ENCODE measurements around the gene RPL7A.
"Not testable (repeated sequence)": the region's sequence is repeated elsewhere in the genome, so short reads cannot be mapped to it uniquely, and the experiment has no call there.

RPL7A gene

GRCh38 chr9:133370685-133371084 lies 22.7 kb downstream of the RPL7A start:
- DNase-seq = peak; percentile 43

DNA sequence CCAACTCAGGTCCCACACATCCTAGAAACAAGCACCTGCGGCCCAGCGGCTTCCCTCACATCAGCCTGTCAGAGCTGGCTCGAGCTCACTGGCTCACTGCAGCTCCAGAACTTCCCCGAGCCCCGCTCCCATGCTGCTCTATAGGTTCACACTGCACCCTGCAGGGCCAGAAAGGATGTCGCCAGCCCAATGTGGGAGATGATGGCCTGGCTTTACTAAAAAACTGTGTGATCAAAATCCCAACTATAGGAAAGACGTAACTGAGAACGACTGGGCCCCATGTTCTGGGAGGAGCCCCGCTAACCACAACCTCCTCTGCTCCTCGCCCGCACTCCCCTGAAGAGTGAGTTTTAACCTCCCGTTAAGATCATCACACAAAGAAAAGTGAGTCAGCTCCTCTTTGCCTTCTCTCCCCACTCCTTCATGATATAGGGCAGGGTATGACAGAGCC lies 23.3 kb downstream of the RPL7A start:
- peak; percentile 70 for DNase-seq

GRCh38 chr9:133372144-133372543 lies 24.1 kb downstream of the RPL7A start:
- DNase-seq = no peak

DNA sequence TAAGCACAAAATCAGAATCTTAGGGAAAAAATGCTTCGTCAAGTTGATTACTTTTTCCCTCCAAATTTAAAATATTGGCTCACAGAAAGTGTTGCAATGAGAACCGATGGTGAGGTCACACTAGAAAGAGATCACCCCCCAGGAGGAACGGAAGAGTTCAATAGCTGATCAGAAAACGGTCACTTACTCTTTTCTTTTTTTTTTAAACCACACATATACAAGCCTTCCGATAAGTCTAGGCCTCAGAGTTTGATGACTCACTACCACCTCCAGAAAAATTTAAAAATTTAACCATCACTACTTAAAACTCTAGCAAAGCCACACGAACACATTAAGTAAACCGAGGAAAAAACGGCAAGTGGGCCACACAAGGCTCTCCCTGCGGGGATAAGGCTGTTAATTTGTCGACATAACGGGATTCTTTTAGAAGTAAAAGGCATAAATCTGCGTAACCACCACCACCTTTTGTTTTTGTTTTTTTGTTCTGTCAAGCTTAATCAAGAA lies 26.6 kb downstream of the RPL7A start:
- no peak for DNase-seq

DNA sequence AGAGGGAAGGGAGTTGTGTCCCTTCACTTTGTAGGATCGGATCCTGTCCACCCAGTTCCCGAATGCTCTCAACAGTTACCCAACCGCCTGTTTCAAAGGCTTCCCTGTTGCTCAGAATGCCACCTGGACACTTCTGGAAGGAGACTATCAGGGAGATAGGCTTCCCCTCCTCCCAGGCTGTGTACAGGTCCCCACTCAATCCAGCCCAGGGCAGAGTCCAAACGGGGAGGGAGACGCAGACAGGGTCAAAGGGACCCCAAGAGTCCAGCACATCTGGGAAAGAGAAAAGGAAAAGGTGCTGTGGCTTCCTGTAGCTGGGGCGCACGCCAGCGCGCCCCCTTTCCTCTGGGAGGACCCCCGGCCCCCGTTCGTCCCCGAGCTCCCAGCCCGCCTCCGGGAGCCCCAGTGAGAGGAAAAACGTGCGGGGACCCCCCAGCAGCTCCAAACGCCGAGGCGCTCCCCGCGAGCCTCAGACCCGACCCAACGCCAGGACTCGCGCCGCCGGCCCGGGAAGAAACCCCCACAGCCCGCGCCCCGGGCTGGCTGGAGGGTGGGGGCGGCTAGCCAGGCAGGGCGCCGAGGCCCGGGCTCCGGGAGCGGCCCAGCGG lies 27.2 kb downstream of the RPL7A start:
- DNase-seq = no peak

DNA sequence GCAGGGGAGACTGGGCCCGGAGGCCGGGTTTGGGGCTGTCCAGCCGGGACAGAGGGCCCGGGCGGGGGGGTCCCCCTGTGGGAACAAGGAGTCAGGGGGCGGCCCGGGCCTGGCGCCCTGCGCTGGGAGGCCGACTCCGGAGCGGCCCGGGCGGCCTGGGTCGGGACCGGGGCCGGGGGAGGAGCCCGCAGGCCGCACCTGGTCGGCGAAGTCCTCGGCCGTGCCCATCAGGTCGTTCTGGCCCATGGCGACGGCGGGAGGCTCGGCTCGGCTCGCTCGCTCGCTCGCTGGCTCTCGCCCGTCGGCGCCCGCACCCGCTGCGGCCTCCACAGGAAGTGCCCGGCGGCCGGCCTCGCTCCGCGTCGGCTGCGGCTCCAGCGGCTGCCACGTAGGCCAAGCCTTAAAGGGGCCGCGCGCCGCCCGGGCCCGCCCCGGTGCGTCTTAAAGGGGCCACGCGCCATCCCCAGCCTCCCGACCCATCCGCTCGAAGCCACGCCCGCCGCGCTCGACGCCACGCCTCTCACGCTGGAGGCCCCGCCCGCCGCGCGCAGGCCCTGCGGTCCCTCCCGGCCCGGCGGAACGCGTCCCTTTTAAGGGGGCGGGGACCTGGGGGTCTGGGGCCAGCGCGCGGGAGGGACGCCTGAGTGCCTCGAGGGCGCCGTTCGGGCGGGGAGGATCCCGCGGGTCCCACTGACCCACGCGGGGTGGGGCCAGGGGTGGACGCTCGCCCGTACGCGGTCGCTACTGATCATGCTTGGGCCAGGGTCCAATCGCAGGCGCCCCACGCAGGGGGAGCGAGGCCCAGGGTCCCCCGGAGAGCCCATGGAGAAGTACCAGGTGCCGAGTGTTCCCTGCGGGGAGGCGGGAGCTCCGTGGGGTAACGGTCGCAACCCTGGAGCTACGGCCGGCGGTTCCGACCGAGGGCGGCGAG lies 28.0 kb downstream of the RPL7A start, which contains the start of the genes STKLD1 and SURF4:
STKLD1 (plus strand) TSS at position 643 of the 931 bp plus-strand sequence; CDS start at position 751, 108 bp downstream.
SURF4 (minus strand) TSS at position 337 of the 931 bp plus-strand sequence; CDS start at position 246, 91 bp downstream.
- DNase-seq = peak; percentile 98

GRCh38 chr9:133377280-133377679 lies 29.3 kb downstream of the RPL7A start:
- not testable (repeated sequence) for DNase-seq

DNA sequence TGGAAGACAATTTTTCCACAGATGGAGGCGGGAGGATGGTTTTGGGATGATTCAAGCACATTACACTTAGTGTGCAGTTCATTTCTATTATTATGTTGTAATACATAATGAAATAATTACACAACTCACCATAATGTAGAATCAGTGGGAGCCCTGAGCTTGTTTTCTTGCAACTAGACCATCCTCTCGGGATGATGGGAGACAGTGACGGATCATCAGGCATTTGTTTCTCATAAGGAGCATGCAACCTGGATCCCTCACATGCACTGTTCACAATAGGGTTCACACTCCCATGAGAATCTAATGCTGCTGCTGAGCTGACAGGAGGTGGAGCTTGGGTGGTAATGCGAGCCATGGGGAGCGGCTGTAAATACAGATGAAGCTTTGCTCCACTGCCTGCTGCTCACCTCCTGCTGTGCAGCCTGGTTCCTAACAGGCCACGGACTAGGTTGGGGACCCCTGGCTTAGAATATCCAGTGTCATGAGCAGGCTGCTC lies 29.8 kb downstream of the RPL7A start:
- no peak for DNase-seq

DNA sequence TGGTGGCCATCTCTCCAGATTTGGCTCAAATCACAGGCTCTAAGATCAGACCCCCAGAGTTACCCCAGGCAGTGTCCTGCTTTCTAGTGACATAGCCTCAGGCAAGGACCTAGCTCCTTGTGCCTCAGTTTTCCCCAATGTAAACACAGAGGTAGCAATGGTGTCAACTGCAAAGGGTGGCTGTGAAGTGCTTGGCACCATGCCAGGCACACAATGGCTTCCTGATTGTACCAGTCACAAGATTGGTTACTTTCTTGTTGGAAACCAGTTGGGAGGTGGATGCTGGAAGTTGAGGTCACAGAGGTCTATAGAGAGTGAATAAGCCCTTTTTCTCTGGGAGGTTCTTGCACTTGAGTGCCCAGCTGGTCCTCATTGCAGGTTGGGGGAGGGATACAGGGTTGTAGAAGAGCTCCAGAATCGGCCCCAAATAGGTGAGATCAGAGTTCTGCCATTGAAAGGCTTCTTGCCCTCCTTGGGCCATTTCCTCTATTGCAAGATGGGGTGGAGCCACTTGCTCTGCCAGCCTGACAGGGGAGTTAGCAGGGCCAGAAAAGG lies 30.5 kb downstream of the RPL7A start:
- DNase-seq = no peak

DNA sequence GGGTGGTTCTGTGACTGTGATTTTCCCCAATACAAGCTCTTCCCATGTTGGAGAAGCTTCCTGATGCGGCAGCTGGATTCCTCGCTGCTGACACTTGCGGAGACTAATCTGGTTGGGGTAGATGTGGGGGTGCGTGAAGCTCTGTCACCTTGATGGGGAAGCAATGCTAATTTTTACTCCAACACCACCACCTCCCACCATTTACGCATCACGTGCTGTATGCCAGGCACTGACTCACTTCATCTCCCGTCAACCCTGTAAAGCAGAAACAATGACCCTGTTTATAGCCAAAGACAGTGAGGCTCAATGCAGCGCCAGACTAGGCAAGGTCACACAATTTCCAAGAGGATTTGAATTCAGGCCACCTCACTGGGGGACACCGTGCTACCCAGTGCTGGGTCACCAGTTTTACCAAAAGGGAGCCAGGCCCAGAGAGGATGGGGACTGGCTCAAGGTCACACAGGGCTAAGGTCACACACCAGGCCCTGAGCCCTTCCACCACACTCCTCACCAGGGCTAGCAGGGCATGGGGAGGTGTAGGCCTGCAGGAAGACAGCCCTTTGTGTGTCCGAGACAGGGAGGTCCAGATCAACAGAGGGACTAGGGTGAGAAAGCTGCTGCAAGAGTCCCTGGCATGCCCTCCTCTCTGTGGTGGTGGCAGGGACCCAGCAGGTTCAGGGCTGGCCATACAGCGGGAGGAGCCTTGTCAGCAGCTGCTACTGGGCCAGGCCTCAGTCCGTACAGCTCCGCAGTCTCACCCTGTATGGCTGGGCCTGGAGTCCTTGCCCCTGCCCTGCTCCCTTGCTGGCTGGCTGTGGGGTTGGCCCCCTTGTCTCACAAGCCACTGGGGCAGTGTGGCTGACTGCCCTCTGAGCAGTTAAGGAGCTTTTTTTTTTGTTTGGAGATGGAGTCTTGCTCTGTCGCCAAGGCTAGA lies 31.4 kb downstream of the RPL7A start:
- no peak for DNase-seq

- no peak for DNase-seq
Measured at GRCh38 chr9:133380734-133381133, 32.7 kb downstream of the RPL7A start.

- DNase-seq = no peak
Measured at GRCh38 chr9:133382507-133383141, 34.6 kb downstream of the RPL7A start.

DNA sequence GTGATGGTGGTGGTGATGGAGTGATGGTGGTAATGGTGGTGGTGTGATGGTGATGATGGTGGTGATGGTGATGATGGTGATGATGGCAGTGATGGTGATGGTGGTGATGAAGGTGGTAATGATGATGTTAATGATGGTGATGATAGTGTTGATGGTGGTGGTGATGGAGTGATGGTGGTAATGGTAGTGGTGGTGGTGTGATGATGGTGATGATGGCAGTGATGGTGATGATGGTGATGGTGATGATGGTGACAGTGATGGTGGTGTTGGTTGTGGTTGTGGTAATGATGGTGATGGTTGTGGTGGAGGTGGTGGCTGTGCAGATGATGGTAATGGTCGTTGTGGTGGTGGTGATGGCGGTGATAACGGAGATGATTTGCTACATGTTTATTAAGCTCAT lies 35.4 kb downstream of the RPL7A start:
- DNase-seq = no peak

- no peak for DNase-seq
Measured at GRCh38 chr9:133384736-133385321, 36.8 kb downstream of the RPL7A start.

DNA sequence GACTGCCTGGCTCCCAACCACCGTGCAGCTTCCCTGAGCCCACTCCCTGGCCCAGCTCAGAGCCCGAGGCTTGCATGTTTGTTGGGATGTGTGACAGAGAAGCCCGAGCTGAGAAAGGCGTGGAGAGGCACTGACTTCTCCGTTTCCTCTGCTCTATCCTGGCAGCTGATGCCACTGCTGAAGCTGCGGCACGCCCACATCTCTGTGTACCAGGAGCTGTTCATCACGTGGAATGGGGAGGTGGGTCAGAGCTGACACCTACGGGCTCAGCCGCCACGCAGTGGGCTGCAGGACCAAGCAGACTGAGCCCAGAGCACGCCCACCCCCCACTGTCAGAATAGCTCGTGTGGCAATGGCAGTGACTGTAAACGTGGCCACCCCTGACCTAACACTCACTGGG lies 37.4 kb downstream of the RPL7A start:
- no peak for DNase-seq

GRCh38 chr9:133386338-133386737 lies 38.3 kb downstream of the RPL7A start:
- no peak for DNase-seq

DNA sequence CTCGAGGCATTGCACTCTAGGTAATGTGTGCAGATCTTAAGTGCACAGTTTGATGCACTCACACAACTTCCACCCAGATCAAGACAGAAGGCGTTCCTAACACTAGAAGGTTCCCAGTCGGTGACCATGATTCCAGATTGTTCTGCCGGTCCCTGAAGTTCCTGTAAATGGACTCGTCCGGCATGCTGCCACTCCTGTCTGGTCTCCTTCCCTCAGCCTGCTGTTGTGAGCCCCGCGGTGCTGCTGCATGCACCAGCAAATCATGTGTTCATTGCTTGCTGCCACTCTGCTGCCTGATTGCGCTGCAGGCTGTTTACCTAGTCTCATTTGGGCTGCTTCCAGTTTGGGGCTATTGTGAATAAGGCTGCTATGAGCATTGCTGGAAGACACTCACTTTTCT lies 39.7 kb downstream of the RPL7A start:
- no peak for DNase-seq

DNA sequence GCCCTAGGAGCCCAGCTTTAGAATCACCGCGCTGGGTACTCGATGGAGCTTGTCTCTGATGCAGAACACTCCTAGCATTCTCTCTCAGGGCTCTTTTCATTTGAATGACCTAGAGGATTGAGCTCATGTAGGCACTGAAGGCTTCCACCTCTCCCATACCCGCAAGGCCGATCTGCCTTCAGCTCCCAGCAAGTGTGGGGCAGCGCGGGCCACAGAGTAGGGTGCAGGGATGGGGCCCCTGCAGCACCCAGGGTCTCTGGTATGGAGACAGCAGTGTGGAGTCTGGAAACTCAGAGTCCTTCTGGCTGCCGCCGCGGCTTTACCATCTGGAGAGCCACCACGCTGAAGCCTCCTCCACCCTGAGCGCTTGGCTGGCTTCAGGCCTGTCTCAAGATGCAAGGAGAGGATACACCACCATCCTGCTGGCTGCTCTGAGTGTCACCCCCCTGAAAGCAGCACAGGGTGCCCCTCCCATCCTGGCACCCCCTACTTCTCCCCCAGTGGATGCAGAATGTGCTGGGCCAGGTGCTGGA lies 41.1 kb downstream of the RPL7A start:
- no peak for DNase-seq

DNA sequence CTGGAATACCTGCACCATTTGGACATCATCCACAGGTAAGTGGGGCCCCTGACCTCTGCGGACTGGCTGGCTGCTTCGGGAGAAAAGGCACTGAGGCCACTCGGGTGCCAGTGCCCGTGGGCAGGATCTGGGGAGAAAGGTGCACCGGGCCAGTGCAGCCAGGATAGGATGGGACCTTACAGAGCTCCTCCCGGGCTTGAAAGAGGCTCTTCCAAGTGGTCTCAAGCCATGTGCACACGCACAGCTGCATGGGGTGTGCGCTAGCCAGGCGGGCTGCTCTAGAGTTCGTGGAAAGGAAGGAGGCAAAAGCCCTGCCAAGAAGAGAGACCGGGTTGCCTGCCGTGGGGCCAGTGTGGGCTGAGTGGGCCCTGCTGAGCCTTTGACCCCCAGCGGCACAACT lies 41.5 kb downstream of the RPL7A start:
- no peak for DNase-seq

DNA sequence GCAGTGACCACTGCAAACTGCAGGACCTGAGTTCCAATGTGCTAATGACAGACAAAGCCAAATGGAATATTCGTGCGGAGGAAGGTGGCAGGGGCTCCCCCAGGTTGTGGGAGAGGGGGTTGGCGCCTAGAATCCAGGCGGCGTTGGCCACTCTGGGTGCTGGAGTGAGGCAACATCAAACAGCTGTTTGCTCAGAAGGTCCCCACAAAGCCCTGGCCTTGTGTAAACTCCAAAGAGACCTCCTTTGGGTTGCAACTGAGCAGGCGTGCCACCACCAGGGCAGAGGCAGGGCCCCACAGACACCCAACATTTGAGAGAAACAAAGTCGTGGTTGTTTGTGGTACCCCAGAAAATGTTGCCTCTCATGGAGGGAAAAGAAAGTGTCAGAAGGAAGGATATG lies 42.7 kb downstream of the RPL7A start:
- no peak for DNase-seq

DNA sequence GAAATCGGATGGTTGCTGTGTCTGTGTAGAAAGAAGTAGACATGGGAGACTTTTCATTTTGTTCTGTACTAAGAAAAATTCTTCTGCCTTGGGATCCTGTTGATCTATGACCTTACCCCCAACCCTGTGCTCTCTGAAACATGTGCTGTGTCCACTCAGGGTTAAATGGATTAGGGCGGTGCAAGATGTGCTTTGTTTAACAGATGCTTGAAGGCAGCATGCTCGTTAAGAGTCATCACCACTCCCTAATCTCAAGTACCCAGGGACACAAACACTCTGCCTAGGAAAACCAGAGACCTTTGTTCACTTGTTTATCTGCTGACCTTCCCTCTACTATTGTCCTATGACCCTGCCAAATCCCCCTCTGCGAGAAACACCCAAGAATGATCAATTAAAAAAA lies 43.4 kb downstream of the RPL7A start:
- not testable (repeated sequence) for DNase-seq

Data from activated T-cell treated with anti-CD3 and anti-CD28 coated beads, Interleukin-2, amount 50 U/mL, for 1 hour (primary cell).